ENCODE measurements around the gene NDUFS4. TPM values are rescaled to one million over a fixed set of nuclear protein-coding genes. Genes with fewer than 3 reads are reported as not detected.

The NDUFS4 gene
- total and polyA plus RNA-seq, 2 of the 4 experiments (the other 2 are of a cell fraction): 34.2 to 70.1 TPM

GRCh38 chr5:53568401-53568800 lies 8.0 kb downstream of the NDUFS4 start:
- no peaks in the 10 kb centered on the region for H3K9me1 ChIP-seq (ENCODE audit: insufficient read depth, low read length)
- ChIA-PET POLR2A (ENCODE audit: unreplicated experiment) (no interaction called here), CTCF (no interaction called here)
- H3K4ac ChIP-seq (ENCODE audit: low read depth, low read length): no peak overlapping the region
- H3K4me1 ChIP-seq (ENCODE audit: control insufficient read depth, insufficient read depth, low read length): no peaks in the 10 kb centered on the region
- no peak overlapping the region for H3K27ac ChIP-seq (ENCODE audit: insufficient read depth, low read length)
- H3K18ac ChIP-seq (ENCODE audit: low read depth, low read length): no peak overlapping the region
- H2AK9ac ChIP-seq (replicated peaks; ENCODE audit: low read depth, low read length, poor library complexity): no peak overlapping the region
- H4K91ac ChIP-seq (ENCODE audit: insufficient read depth, low read depth, low read length): no peak overlapping the region
- H4K20me1 ChIP-seq (ENCODE audit: insufficient read depth, low read length): peaks cover 29% of the 10 kb centered on the region
- no peak overlapping the region for H4K8ac ChIP-seq (ENCODE audit: low read depth in 2 of 2, low read length in 2 of 2)
- DNase-seq (no peak), ATAC-seq (ENCODE audit: low read depth) (no peak)
- H3K27me3 ChIP-seq (ENCODE audit: control insufficient read depth, insufficient read depth, low read length): no peaks in the 10 kb centered on the region
- TF ChIP-seq BHLHE40 (IDR thresholded peaks at IDR 0.05; ENCODE audit: low read depth, low read length): no peak
- no peak for TF ChIP-seq MAFK (IDR thresholded peaks at IDR 0.05; ENCODE audit: low read depth, low read length)
- no peak for TF ChIP-seq RCOR1 (IDR thresholded peaks at IDR 0.05; ENCODE audit: insufficient replicate concordance, low read length)
- TF ChIP-seq MAZ (IDR thresholded peaks at IDR 0.05; ENCODE audit: borderline replicate concordance, low read depth, low read length): no peak
- no peak for TF ChIP-seq CHD1 (IDR thresholded peaks at IDR 0.05; ENCODE audit: low read depth, low read length)
- TF ChIP-seq RFX5 (IDR thresholded peaks at IDR 0.05; ENCODE audit: low read depth, low read length): no peak
- no peak for TF ChIP-seq USF2 (IDR thresholded peaks at IDR 0.05; ENCODE audit: low read depth, low read length)
- no peak for TF ChIP-seq SMC3 (IDR thresholded peaks at IDR 0.05; ENCODE audit: low read depth, low read length)
- no peak for TF ChIP-seq NFE2L2 (IDR thresholded peaks at IDR 0.05; ENCODE audit: low read depth, low read length)
- no peak for TF ChIP-seq CEBPB (IDR thresholded peaks at IDR 0.05; ENCODE audit: low read depth, low read length)
- TF ChIP-seq POLR2A (IDR thresholded peaks at IDR 0.05; ENCODE audit: low read depth, low read length): no peak
- no peak for TF ChIP-seq ELK1 (IDR thresholded peaks at IDR 0.05; ENCODE audit: borderline replicate concordance, low read depth, low read length)
- TF ChIP-seq CTCF (conservative IDR thresholded peaks at IDR 0.05; ENCODE audit: low read depth, low read length): no peak
- no peak for TF ChIP-seq MXI1 (IDR thresholded peaks at IDR 0.05; ENCODE audit: borderline replicate concordance, low read depth, low read length)
- no peak overlapping the region for H2BK20ac ChIP-seq (ENCODE audit: low read depth, low read length)
- H4K5ac ChIP-seq (ENCODE audit: low read depth, low read length): no peak overlapping the region
- no peak overlapping the region for H2BK120ac ChIP-seq (ENCODE audit: low read depth, low read length)
- H3K14ac ChIP-seq (replicated peaks; ENCODE audit: low read depth, low read length): no peak overlapping the region
- H3K79me1 ChIP-seq (ENCODE audit: low read depth in 1 of 2, low read length in 2 of 2): peaks cover 8 to 42% of the 10 kb centered on the region in 2 experiments; a peak in 3 of 4 replicates
- H3K9ac ChIP-seq (ENCODE audit: low read depth, low read length): no peak overlapping the region
- no peak overlapping the region for H2BK15ac ChIP-seq (ENCODE audit: low read depth, low read length)
- dilution Hi-C loops (cut with HindIII; ENCODE audit: low sequenced_read_pairs, unreplicated experiment) (no loop called here), in situ Hi-C loops (cut with MboI; ENCODE audit: low sequenced_read_pairs) (no loop called here), intact Hi-C loops (cut with micrococcal nuclease) (loop anchor here (10.0 kb wide), 1 partner anchor 646 kb away; no protein-coding TSS in a partner anchor)
- no peak overlapping the region for H3K4me3 ChIP-seq (ENCODE audit: insufficient read depth, low read depth, low read length)
- no peak overlapping the region for H3K56ac ChIP-seq (ENCODE audit: extremely low read depth, insufficient read depth, low read length)
- H3K4me2 ChIP-seq (ENCODE audit: low read depth, low read length): no peak overlapping the region
- no TSS peak for BruUV-seq (replicated peaks)
- H3K23ac ChIP-seq (ENCODE audit: low read depth, low read length): no peak overlapping the region
- H2AFZ ChIP-seq (replicated peaks; ENCODE audit: low read length, poor library complexity): no peak overlapping the region
- no peaks in the 10 kb centered on the region for H3K9me3 ChIP-seq (ENCODE audit: control insufficient read depth, insufficient read depth, low read length)
- H2AK5ac ChIP-seq (ENCODE audit: low read depth, low read length): no peak overlapping the region
- H3K36me3 ChIP-seq (ENCODE audit: control insufficient read depth, insufficient read depth, low read length): no peaks in the 10 kb centered on the region
- H2BK5ac ChIP-seq (ENCODE audit: low read depth, low read length, poor library complexity, severe bottlenecking): no peak overlapping the region
